ENCODE measurements around the gene ARX. TPM values are rescaled to one million over a fixed set of nuclear protein-coding genes. Genes with fewer than 3 reads are reported as not detected.

The ARX gene
- total and polyA plus RNA-seq, 2 of the 8 experiments (the other 6 are each of a cell fraction or from before 2014, with no cell fraction given): not detected

GRCh38 chrX:25048178-25048577 lies 32.4 kb upstream of the ARX start (continued):
- TF ChIP-seq MAX (IDR thresholded peaks at IDR 0.05) (no peak), POLR2A (IDR thresholded peaks at IDR 0.05; ENCODE audit: control extremely low read depth in 1 of 2, low read depth in 2 of 2, low read length in 2 of 2) (no peak), MAFK (IDR thresholded peaks at IDR 0.05; ENCODE audit: low read depth, low read length) (no peak)
